Fibroblast of the aortic adventitia (primary cell): ENCODE data around the gene IQCF6. TPM values are rescaled to one million over a fixed set of nuclear protein-coding genes. Genes with fewer than 3 reads are reported as not detected.

Experiments
- DNase-seq: peaks from one replicate; pipeline ENCODE4 v3.0.0-alpha.2; 2010; ENCODE audit warnings: low read depth
- H3K4me3 ChIP-seq: 2 replicates; pipeline ENCODE4 v1.5.1; 2011; ENCODE audit warnings: low read depth, mild to moderate bottlenecking, control low read depth, low read length, moderate library complexity
- total RNA-seq: library from RNA; depleted of rRNA; stranded (reverse); fragments of >200 nt; gene quantifications from 2 replicates; pipeline ENCODE4 v1.2.3, GENCODE V29; 2012; ENCODE audit warnings: low replicate concordance
- TF ChIP-seq, protein P1 (sequence below): IDR thresholded peaks from 2 replicates; pipeline ENCODE4 v1.5.1; 2011; ENCODE audit warnings: mild to moderate bottlenecking, low read length, control low read depth, inconsistent platforms; ENCODE audit not compliant: insufficient read depth

IQCF6 gene
- total RNA-seq, 1 donor = not detected

DNA sequence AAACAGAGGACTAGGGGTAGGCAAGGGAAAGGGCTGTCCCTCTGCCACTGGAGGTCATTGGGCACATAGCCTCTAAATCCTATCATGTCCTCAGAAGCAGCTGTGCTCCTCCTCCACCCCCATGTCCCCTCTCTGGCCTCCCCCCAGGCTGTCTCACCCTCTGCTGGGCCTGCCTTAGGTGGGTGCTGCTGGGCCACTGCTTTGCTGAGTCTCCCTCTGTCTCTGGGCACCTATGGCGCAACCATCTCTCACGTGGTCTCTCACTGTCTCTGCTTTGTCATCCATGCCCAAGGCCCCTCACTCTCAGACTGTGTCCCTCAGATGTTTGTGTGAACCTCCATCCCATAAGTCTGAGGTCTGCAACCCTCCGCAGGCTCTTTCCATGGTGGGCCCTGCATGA lies 35.0 kb upstream of the IQCF6 start:
- no peak for DNase-seq
- no peak overlapping the region for H3K4me3 ChIP-seq
- TF ChIP-seq, protein P1, sequence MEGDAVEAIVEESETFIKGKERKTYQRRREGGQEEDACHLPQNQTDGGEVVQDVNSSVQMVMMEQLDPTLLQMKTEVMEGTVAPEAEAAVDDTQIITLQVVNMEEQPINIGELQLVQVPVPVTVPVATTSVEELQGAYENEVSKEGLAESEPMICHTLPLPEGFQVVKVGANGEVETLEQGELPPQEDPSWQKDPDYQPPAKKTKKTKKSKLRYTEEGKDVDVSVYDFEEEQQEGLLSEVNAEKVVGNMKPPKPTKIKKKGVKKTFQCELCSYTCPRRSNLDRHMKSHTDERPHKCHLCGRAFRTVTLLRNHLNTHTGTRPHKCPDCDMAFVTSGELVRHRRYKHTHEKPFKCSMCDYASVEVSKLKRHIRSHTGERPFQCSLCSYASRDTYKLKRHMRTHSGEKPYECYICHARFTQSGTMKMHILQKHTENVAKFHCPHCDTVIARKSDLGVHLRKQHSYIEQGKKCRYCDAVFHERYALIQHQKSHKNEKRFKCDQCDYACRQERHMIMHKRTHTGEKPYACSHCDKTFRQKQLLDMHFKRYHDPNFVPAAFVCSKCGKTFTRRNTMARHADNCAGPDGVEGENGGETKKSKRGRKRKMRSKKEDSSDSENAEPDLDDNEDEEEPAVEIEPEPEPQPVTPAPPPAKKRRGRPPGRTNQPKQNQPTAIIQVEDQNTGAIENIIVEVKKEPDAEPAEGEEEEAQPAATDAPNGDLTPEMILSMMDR = no peak

DNA sequence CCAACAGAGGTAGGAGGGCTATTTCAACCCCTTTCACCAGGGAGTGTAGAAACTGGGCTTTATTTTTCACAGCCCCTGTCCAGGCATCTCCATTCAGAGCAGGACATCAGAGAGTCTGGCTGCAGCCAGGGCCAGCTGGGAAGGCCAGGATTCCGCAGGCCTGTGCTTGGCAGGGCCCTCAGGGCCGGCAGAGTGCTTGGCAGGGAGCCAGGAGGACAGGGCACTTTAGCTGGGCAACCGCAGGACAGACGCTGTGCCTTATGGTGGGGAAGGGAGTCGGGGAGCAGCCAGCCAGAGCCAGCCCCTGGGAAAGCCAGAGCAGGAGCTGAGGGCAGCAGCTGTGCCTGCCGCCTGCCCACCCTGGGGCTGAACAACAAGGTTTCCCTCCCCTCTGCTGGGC lies 34.5 kb upstream of the IQCF6 start:
- no peak for DNase-seq

DNA sequence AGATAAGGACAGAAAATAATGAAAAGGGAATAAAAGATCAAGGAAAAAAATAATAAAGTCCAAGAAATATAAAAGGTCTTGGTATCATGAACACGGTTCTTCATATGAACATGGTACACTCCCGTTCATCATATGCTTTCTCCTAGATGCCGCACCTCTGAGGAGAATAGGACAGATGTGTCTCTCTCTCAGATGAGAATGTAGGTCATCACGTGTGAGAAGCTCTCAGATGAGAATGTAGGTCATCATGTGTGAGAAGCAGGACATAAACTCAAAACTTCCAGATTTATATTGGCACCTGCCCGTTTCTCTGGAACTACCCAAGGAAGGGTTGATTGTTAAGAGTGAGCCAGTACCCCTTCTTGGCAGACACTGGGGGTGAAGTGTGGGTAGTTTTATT lies 29.9 kb upstream of the IQCF6 start:
- TF ChIP-seq, protein P1 = no peak
- no peak overlapping the region for H3K4me3 ChIP-seq
- DNase-seq = no peak

More for the DNA sequence above, 34.5 kb upstream of the IQCF6 start:
- no peak overlapping the region for H3K4me3 ChIP-seq
- TF ChIP-seq, protein P1 = no peak

DNA sequence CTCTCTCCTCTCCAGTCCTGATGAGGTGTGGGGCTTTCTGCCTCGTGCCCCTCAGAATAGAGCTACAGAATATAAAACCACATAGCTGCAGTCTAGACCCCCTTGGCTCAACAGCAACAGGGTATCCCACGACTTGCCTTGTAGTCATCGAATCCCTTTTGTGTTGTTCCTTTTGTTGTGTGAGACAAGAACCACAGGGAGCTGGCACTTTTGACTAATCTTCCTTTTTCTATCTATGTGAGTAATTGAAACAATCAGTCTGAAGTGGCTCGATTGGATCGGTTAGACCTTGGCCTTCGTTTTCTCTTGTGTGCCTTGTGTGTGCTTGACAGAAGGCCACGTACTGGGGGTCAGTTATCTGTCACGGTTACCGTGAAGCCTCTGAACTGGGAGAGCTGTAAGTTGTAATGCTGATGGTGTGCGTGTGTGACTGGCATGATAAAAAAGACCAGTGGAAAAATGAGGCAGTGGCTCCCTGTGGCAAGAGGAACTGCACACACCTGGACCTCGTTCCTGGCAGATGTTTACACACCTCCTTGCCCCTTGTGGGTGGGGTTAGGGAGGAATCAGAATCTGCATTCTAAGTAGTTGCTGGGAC lies 23.2 kb upstream of the IQCF6 start:
- DNase-seq = no peak
- H3K4me3 ChIP-seq = no peak overlapping the region
- TF ChIP-seq, protein P1 = no peak

DNA sequence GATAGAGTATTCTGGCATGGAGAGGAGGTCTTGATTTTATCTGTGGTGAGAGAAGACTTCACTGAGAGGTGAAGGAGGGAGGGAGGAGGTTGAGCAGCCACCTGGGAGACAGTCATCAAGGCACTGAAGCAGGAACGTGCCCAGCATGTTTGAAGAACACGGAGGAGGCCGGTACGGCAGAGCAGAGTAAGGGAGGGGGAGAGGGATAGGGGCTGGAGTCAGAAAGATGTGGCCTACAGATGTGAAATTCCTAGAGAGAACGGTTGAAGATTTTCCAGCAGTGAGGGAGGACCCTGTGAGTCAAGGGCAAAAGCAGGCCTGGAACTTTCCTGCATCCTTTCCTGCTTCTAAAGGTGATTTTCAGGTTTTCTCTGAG lies 21.7 kb upstream of the IQCF6 start:
- TF ChIP-seq, protein P1 = no peak
- DNase-seq = no peak
- no peak overlapping the region for H3K4me3 ChIP-seq

DNA sequence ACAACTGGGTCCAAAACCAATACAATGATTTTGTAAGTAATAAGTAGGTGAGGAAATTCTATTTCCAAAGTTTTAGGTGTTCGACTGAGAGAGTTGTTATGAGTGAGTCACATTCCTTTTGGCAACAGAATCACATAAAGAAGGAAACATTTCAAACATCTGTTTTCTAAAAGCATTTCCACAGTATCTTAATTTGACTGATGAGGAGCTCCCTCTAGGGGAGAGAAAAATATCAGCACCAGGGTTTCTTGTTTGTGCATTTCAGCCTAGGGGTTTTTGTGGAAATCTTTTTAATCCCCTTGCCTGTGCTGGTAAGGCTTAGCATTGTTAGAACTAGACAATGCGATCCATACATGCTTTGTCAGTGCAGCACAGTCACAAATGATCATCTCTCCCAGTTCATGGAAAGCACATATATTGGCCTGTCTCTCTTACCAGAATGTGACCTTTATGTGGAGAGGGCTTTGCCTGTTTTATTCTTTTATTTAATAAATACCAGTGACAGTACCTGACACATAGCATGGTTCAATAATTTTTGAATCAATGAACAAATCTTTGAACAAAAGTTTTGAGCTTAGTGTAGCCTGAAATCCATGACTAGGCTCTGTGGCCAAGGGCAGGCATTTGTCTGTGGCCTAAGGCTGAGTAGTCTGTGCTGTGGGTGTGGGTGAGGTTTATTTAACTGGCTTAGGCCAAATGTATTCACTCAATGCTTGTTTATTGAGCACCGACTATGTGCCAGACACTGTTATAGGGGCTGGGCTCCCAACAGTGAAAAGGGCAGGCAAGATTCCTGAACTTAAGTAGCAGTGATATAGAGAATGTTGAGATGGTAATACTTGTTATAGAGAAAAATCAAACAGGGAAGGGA lies 21.1 kb upstream of the IQCF6 start:
- peak; percentile 88 for DNase-seq
- TF ChIP-seq, protein P1 = peak; percentile 82
- H3K4me3 ChIP-seq = no peak overlapping the region
